HG02610 (cell line): Measurements from ENCODE around the gene SLCO1B1.
"Not testable (repeated sequence)": the region's sequence is repeated elsewhere in the genome, so short reads cannot be mapped to it uniquely, and the experiment has no call there.

Source experiments
- ATAC-seq: cut with Tn5 transposase; IDR thresholded peaks from one replicate; pipeline ENCODE4 v1.9.1; 2021; ENCODE audit warnings: mild to moderate bottlenecking, moderate library complexity; ENCODE audit not compliant: unreplicated experiment

The SLCO1B1 gene

GRCh38 chr12:21130998-21131397 is at the start of gene SLCO1B1:
Gene SLCO1B1 (plus strand): TSS chr12:21131194. CDS start chr12:21141575, 10,381 bp downstream.
- ATAC-seq = no peak

- not testable (repeated sequence) for ATAC-seq
Observed at GRCh38 chr12:21084753-21085152, 46.2 kb upstream of the SLCO1B1 start.

GRCh38 chr12:21111732-21112131 is 19.3 kb upstream of the SLCO1B1 start:
- ATAC-seq = no peak

GRCh38 chr12:21113266-21113665 is 17.7 kb upstream of the SLCO1B1 start:
- no peak for ATAC-seq

- no peak for ATAC-seq
Observed at GRCh38 chr12:21117995-21118394, 13.0 kb upstream of the SLCO1B1 start.

- no peak for ATAC-seq
Observed at GRCh38 chr12:21118760-21119159, 12.2 kb upstream of the SLCO1B1 start.

- ATAC-seq = no peak
Observed at GRCh38 chr12:21129351-21129750, 1.6 kb upstream of the SLCO1B1 start.

GRCh38 chr12:21129906-21130305 is 1.1 kb upstream of the SLCO1B1 start:
- no peak for ATAC-seq

- ATAC-seq = not testable (repeated sequence)
Observed at GRCh38 chr12:21137318-21137999, 6.5 kb downstream of the SLCO1B1 start.

- no peak for ATAC-seq
Observed at GRCh38 chr12:21138016-21138415, 7.0 kb downstream of the SLCO1B1 start.

GRCh38 chr12:21144309-21144708 is 13.3 kb downstream of the SLCO1B1 start:
- no peak for ATAC-seq

- not testable (repeated sequence) for ATAC-seq
Observed at GRCh38 chr12:21149861-21150260, 18.9 kb downstream of the SLCO1B1 start.

- ATAC-seq = no peak
Observed at GRCh38 chr12:21151184-21151583, 20.2 kb downstream of the SLCO1B1 start.

GRCh38 chr12:21155522-21156351 is 24.7 kb downstream of the SLCO1B1 start:
- no peak for ATAC-seq

GRCh38 chr12:21165048-21165447 is 34.1 kb downstream of the SLCO1B1 start:
- no peak for ATAC-seq

GRCh38 chr12:21169878-21170472 is 39.0 kb downstream of the SLCO1B1 start:
- ATAC-seq = peak; percentile 71

GRCh38 chr12:21172079-21172478 is 41.1 kb downstream of the SLCO1B1 start:
- no peak for ATAC-seq

GRCh38 chr12:21183721-21184275 is 52.8 kb downstream of the SLCO1B1 start:
- no peak for ATAC-seq

- ATAC-seq = no peak
Observed at GRCh38 chr12:21190016-21190415, 59.0 kb downstream of the SLCO1B1 start.

GRCh38 chr12:21214433-21214832 is 83.4 kb downstream of the SLCO1B1 start:
- not testable (repeated sequence) for ATAC-seq

GRCh38 chr12:21219206-21219605 is 88.2 kb downstream of the SLCO1B1 start:
- ATAC-seq = no peak
